Heart right ventricle (tissue), 16 donors: ENCODE data around the gene SLC25A21. TPM values are rescaled to one million over a fixed set of nuclear protein-coding genes. Genes with fewer than 3 reads are reported as not detected.

Source experiments
- ATAC-seq, 8 donors: fragments of 200-7000 bp; cut with Tn5 transposase; one replicate each; pipeline ENCODE4 v1.9.1; 2020; ENCODE audit warnings: mild to moderate bottlenecking in 8 of 8, moderate library complexity in 8 of 8, moderate number of reproducible peaks in 1 of 8
- DNase-seq, 2 donors: peaks; one replicate each; pipeline ENCODE4 v3.0.0-alpha.2; 2020
- H3K27ac ChIP-seq, 10 donors: fragments of 200-600 bp; sonication (generic) in 2 of 10; one replicate each; pipeline versions ENCODE4 v1.5.0 to v1.8.0; 2020 to 2022; ENCODE audit warnings: mild to moderate bottlenecking in 3 of 10
- H3K27me3 ChIP-seq, 7 donors: fragments of 200-600 bp; one replicate each; pipeline ENCODE4 v1.8.0; 2021 to 2022; ENCODE audit warnings: mild to moderate bottlenecking in 2 of 7
- H3K36me3 ChIP-seq, 9 donors: fragments of 200-600 bp; sonication (generic) in 1 of 9; one replicate each; pipeline versions ENCODE4 v1.5.0 to v1.8.0; 2020 to 2022; ENCODE audit warnings: mild to moderate bottlenecking in 2 of 9
- H3K4me1 ChIP-seq, 9 donors: fragments of 200-600 bp; sonication (generic) in 1 of 9; one replicate each; pipeline versions ENCODE4 v1.5.0 to v1.8.0; 2020 to 2022; ENCODE audit warnings: mild to moderate bottlenecking in 4 of 9
- H3K4me3 ChIP-seq, 10 donors: fragments of 200-600 bp; sonication (generic) in 2 of 10; one replicate each; pipeline versions ENCODE4 v1.5.0 to v1.8.0; 2020 to 2022; ENCODE audit warnings: mild to moderate bottlenecking in 7 of 10, moderate library complexity in 2 of 10
- H3K9me3 ChIP-seq, 11 donors: fragments of 200-600 bp in 10 of 11; sonication (generic) in 2 of 11; one replicate each; pipeline versions ENCODE4 v1.5.0 to v1.8.0; 2013 to 2022; ENCODE audit warnings: mild to moderate bottlenecking in 2 of 11, control low read depth in 1 of 11, moderate library complexity in 1 of 11
- WGBS, 2 donors: extraction: QIAGEN DNeasy Blood & Tissue Kit; methylation state at CpG; one replicate each; pipeline ENCODE4 v1.1.7; 2013; ENCODE audit warnings: inconsistent platforms in 1 of 2; 5-methylcytosine and 5-hydroxymethylcytosine counted together
- intact Hi-C, 10 donors: fragments of 100-400 bp; cut with DNase I; formaldehyde crosslinking; loops; one replicate each; pipeline versions ENCODE4 v1.11.1 to v1.14.2; 2022
- polyA plus RNA-seq, 2 donors: library from polyadenylated mRNA; stranded (reverse); fragments of 200-250 nt; gene quantifications; one replicate each; pipeline ENCODE4 v1.2.3, GENCODE V29; 2013
- total RNA-seq, 10 donors: library from RNA; stranded (reverse); fragmentation: NEBNext Ultra II Directional in 3 of 10; extraction: Animal tissue kit (Norgen Biotek cat#: 25700) in 3 of 10; gene quantifications; one replicate each; pipeline versions ENCODE4 v1.2.1 to v1.2.4, GENCODE V29; 2021 to 2023
- TF ChIP-seq, protein P1 (sequence below), 9 donors: fragments of 200-600 bp; sonication (generic) in 2 of 9; IDR thresholded peaks; one replicate each; pipeline versions ENCODE4 v1.5.0 to v1.8.0; 2021 to 2022; ENCODE audit warnings: antibody characterized with exemption in 9 of 9, mild to moderate bottlenecking in 5 of 9, moderate library complexity in 1 of 9
- donor health status: Arrhythmogenic right ventricular cardiomyopathy.
- donor health status: ischemic (EF 13 %, LVEDD 7.1; RV severe dilation, severe dysfunction).
- donor health status: healthy with polysubstance abuse.
- donor health status: DM: no; HTN: yes; CAD: no.
- donor health status: DM: no; HTN: no; CAD: no.
- donor health status: ischemic (EF 25% LVEDD 6.9; RV normal size, moderate dysfunction).
- donor health status: ischemic (EF 25% LVEDD 5.7; RV mildly dilated, moderate dysfunction).
- donor health status: healthy.
- donor health status: DM: yes; HTN: yes; CAD: no.
- donor health status: Ischemic cardiomyopathy.
- donor health status: ischemic (EF 35%, LVEDD 5.7; RV mildly dilated, moderate dysfunction).
- donor health status: nonischemic (EF 11% LVEDD 7.7; RV severe dilation, severe dysfunction).
- donor health status: DM: yes; HTN: yes; CAD: no.
- donor health status: PGD.
- donor health status: ischemic (EF 29% LVEDD 5.4; RV normal size, mild dysfunction).
- donor health status: nonischemic (EF 23%, LVEDD 6.1; RV moderate dilation, normal function).

Gene SLC25A21
- total and polyA plus RNA-seq, 12 donors: 0.08 to 1.3 (median 0.34) TPM

DNA sequence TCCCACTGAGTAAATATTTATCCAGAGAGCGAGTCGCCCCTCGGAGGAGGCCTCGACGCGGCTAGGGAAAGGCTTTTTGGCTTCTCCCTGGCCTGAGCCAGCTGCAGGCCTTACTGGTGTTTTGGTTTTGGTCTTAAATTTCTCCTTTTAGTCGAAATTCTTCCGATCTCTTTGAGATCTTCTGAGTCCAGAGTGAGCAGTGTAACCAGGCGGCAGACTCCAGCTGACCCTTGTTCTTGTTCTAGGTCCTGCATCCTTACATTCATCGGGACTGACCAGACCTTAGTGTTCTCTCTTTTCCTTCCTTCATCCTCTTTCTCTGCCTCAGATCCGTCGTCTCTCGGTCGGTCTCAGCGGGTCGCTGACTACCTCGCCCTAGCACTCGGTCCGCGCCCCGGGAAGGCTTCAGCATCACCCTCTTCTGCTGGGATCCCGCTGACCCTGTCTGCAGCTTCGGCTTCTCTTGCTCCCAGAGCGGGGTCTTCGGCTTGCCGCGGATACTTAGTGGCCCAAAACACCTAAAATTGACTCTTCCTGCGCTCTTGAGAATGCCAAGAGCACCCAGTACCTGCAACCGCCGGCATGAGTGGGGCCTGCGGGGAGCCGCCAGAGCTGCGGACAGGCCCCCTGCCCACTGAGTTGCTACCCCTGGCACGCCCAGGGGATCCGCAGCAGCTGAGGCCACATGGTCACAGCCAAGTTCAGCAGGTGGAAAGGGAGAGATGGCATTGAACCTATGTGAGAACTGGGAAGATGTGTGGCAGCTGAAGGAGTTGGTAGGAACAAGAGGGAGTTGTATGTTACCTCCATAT, 513.2 kb downstream of the SLC25A21 start:
- 4 to 8% methylated on average over 35 of the region's 35 CpGs for WGBS, 2 donors
- TF ChIP-seq, protein P1, sequence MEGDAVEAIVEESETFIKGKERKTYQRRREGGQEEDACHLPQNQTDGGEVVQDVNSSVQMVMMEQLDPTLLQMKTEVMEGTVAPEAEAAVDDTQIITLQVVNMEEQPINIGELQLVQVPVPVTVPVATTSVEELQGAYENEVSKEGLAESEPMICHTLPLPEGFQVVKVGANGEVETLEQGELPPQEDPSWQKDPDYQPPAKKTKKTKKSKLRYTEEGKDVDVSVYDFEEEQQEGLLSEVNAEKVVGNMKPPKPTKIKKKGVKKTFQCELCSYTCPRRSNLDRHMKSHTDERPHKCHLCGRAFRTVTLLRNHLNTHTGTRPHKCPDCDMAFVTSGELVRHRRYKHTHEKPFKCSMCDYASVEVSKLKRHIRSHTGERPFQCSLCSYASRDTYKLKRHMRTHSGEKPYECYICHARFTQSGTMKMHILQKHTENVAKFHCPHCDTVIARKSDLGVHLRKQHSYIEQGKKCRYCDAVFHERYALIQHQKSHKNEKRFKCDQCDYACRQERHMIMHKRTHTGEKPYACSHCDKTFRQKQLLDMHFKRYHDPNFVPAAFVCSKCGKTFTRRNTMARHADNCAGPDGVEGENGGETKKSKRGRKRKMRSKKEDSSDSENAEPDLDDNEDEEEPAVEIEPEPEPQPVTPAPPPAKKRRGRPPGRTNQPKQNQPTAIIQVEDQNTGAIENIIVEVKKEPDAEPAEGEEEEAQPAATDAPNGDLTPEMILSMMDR (IDR thresholded peaks at IDR 0.05): no peak
- H3K27me3 ChIP-seq: peaks cover 77 to 100% (median 100%) of the 10 kb centered on the region in 7 donors
- no peaks in the 10 kb centered on the region for H3K9me3 ChIP-seq
- intact Hi-C loops: loop anchor here in 1 of 10 donors (10.0 kb wide), 1 partner anchor 496 kb away; no protein-coding TSS in a partner anchor
- no peaks in the 10 kb centered on the region for H3K36me3 ChIP-seq
- H3K4me3 ChIP-seq: no peak overlapping the region
- ATAC-seq (no peak), DNase-seq (no peak)
- peaks cover 15 to 81% (median 60%) of the 10 kb centered on the region in 9 donors for H3K4me1 ChIP-seq
- no peak overlapping the region for H3K27ac ChIP-seq

DNA sequence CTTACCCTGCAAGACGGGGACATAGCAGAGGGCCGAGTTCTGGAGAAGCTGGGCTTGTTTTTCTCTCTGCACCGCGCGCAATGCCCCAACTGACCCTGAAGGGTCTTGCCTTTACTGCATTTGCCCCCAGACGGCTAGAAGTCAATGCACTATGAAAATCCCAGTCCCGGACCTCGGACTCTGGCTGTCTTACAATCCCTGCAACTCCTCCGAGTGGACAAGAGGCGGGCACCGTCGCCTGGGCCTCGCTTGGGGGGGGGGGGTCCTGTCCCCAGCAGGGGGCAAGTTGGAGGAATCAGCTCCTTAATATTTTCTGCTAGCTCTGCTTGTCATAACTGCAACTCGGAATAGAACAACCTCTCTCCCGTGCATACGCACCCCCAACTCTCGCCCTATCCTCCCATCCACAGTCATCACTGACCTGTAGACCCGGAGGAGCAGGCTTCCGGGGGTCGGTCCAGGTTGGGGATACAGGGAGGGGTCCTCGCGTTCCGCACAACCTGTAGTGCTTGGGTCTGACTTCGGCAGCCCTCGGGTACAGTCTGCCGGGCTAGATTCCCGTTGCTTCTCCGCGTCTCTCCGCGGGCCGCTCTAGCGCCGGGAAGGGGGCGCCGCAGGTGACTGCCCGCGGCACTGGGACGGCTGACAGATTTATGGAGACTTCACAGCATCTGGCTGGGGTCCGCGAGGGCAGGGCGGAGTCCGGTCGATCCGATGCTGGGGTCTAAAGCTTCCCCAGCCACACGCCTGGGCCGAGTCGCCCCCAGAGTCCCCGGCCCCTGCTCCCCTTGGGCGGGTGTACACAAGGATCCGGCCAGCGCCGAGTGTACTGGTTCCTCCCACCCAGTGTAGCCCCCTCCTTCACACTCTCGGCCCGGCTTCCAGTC, 514.0 kb downstream of the SLC25A21 start:
- intact Hi-C loops: loop anchor here in 1 of 10 donors (10.0 kb wide), 1 partner anchor 496 kb away; no protein-coding TSS in a partner anchor
- WGBS, 2 donors: 4 to 5% methylated on average over 55 of the region's 55 CpGs
- ATAC-seq (no peak), DNase-seq (no peak)
- TF ChIP-seq, protein P1 (IDR thresholded peaks at IDR 0.05): no peak
- no peaks in the 10 kb centered on the region for H3K36me3 ChIP-seq
- peaks cover 82 to 100% (median 100%) of the 10 kb centered on the region in 7 donors for H3K27me3 ChIP-seq
- peaks cover 12 to 72% (median 51%) of the 10 kb centered on the region in 9 donors for H3K4me1 ChIP-seq
- H3K4me3 ChIP-seq: peak overlapping the region in 3 of 10 donors; percentile 22 to 41 (median 28)
- H3K9me3 ChIP-seq: no peaks in the 10 kb centered on the region
- H3K27ac ChIP-seq: no peak overlapping the region

DNA sequence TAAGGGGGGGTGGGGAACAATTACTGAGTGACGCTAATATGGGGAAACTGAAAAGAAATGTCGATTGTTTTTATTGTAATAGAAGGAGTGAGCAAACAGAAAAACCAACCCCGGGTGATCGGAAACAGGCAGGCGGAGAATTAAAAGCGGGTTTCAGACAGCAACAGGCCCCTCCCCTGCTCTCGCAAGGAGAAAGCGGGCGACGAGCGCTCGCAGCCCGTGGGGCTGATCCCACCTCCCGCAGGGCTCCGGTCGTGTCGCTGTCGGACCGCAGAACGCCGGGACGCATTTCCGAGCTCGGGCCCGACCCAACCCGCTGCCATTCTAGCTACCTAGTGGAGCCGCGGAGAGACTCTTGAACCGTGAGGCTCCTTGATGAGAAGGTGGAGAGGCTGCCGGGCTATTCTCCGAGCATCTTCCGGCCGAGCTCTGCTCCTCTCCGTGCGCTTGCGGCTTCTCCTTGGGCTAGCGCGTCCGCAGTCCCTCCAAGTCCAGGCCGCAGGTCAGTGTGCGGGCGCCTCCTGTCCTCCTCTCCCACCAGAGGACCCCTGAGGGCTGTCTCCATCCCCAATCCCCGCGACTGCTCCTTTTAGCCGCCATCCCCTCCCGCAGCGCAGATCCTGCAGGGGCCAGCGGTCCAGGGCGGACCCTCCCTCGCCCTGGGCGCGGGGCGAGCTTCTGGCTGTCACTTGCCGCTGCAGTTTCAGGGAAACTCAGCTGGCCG, 514.8 kb downstream of the SLC25A21 start:
- no peaks in the 10 kb centered on the region for H3K36me3 ChIP-seq
- 2% methylated on average over 47 to 55 of the region's 55 CpGs for WGBS, 2 donors
- DNase-seq: no peak
- peak overlapping the region in 8 of 10 donors; percentile 22 to 41 (median 30) for H3K4me3 ChIP-seq
- H3K27ac ChIP-seq: no peak overlapping the region
- peaks cover 4 to 64% (median 43%) of the 10 kb centered on the region in 9 donors for H3K4me1 ChIP-seq
- peaks cover 75 to 100% (median 100%) of the 10 kb centered on the region in 7 donors for H3K27me3 ChIP-seq
- intact Hi-C loops: loop anchor here in 1 of 10 donors (10.0 kb wide), 1 partner anchor 497 kb away; no protein-coding TSS in a partner anchor
- no peak for ATAC-seq
- TF ChIP-seq, protein P1 (IDR thresholded peaks at IDR 0.05): no peak
- H3K9me3 ChIP-seq: no peaks in the 10 kb centered on the region
